Epidermal melanocyte (primary cell): ENCODE data around the gene KRTAP5-10.
"Not testable (repeated sequence)": the region's sequence is repeated elsewhere in the genome, so short reads cannot be mapped to it uniquely, and the experiment has no call there.

Experiments used
- DNase-seq: peaks from one replicate; pipeline ENCODE4 v3.0.0; 2011; ENCODE audit warnings: low spot score; ENCODE audit not compliant: insufficient read length

Gene KRTAP5-10

GRCh38 chr11:71572811-71573210 is 7.4 kb downstream of the KRTAP5-10 start:
- DNase-seq, result no peak

- no peak for DNase-seq
These were observed 9.1 kb downstream of the KRTAP5-10 start for GRCh38 chr11:71574418-71574817.

- no peak for DNase-seq
These were observed 10.5 kb downstream of the KRTAP5-10 start for GRCh38 chr11:71575723-71576424.

DNA sequence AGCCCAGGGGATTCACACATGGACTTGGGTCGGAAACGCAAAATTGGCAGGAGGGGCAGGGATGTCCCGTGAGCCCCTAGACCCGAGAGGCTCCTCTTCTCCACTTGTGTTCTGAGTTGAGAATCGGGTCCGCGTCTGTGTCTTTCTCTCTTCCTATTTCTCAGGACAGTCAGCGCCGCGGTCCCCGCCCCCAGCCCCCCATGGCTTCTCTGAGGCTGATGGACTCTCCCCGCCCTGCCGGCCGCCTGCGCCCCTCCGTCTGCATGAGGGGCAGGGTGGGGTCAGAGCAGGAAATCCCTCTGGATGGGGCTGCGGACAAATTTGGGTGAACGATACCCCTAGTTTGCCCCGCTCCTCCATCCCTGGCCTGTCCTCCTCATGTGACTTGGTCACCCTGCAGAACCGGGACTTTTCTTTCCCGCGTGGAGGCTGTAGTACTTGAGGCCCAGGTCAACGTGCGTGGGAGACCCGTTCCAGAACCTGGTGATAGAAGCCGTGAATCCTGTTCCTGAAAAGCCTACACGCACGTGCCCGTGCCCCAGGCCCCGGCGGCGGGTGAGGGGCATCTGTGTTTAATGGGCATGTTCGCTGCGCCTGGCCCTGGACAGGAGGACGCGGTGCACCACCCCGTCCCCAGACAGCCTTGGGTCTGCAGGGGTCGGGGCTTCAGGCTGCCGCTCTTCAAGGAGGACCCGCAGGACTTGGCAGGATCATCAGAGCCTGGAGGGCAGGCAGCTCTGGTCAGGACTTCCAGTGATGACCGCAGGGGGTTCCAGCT is 11.5 kb downstream of the KRTAP5-10 start:
- DNase-seq, result not testable (repeated sequence)

- DNase-seq, result no peak
These were observed 12.2 kb downstream of the KRTAP5-10 start for GRCh38 chr11:71577469-71578004.

- DNase-seq, result not testable (repeated sequence)
These were observed 14.2 kb downstream of the KRTAP5-10 start for GRCh38 chr11:71579513-71579912.

GRCh38 chr11:71580057-71581003 is 15.0 kb downstream of the KRTAP5-10 start:
- DNase-seq, result peak; percentile 53

- no peak for DNase-seq
These were observed 16.5 kb downstream of the KRTAP5-10 start for GRCh38 chr11:71581826-71582225.

DNA sequence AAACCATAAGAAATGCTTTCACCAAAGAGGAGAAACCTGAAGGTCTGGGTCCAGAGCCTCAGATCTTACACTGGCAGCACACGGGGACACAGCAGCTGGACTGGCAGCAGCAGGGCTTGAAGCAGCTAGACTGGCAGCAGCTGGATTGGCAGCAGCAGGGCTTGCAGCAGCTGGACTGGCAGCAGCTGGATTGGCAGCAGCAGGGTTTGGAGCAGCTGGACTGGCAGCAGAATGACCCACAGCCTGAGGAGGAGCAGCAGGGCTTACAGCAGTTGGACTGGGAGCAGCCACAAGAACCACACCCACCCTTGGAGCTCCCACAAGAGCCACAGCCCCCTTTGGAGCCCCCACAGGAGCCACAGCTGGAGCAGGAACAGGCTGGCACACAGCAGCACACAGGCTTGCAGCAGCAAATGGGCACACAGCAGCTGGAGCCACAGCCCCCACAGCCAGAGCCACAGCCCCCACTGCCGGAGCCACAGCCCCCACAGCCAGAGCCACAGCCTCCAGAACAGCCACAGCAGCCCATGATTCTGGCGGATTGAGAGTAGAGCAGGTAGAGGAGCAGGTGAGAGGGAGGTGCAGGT is 17.0 kb downstream of the KRTAP5-10 start, which contains the start of gene KRTAP5-11:
Gene KRTAP5-11 (minus strand): TSS at position 567 of the 587 bp plus-strand sequence. CDS start 38 bp downstream, at position 529.
- no peak for DNase-seq

GRCh38 chr11:71582969-71583368 is 17.6 kb downstream of the KRTAP5-10 start:
- DNase-seq, result not testable (repeated sequence)

- not testable (repeated sequence) for DNase-seq
These were observed 20.3 kb downstream of the KRTAP5-10 start for GRCh38 chr11:71585673-71586072.

GRCh38 chr11:71588314-71588713 is 23.0 kb downstream of the KRTAP5-10 start:
- DNase-seq, result not testable (repeated sequence)

- not testable (repeated sequence) for DNase-seq
These were observed 23.6 kb downstream of the KRTAP5-10 start for GRCh38 chr11:71588822-71589545.

GRCh38 chr11:71589546-71589920 is 24.2 kb downstream of the KRTAP5-10 start:
- not testable (repeated sequence) for DNase-seq

DNA sequence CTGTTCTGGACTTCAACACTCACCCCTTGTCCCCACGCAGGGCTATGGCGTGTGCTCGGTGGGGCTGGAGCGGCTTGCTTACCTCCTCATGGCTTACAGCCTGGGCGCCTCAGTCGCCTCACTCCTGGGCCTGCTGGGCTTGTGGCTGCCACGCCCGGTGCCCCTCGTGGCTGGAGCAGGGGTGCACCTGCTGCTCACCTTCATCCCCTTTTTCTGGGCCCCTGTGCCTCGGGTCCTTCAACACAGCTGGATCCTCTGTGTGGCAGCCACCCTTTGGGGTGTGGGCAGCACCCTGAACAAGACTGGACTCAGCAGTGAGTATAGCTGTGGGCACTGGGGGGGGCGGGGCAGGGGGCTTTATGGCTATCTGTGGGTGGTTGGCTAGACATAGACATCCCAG is 37.9 kb downstream of the KRTAP5-10 start:
- DNase-seq, result not testable (repeated sequence)

DNA sequence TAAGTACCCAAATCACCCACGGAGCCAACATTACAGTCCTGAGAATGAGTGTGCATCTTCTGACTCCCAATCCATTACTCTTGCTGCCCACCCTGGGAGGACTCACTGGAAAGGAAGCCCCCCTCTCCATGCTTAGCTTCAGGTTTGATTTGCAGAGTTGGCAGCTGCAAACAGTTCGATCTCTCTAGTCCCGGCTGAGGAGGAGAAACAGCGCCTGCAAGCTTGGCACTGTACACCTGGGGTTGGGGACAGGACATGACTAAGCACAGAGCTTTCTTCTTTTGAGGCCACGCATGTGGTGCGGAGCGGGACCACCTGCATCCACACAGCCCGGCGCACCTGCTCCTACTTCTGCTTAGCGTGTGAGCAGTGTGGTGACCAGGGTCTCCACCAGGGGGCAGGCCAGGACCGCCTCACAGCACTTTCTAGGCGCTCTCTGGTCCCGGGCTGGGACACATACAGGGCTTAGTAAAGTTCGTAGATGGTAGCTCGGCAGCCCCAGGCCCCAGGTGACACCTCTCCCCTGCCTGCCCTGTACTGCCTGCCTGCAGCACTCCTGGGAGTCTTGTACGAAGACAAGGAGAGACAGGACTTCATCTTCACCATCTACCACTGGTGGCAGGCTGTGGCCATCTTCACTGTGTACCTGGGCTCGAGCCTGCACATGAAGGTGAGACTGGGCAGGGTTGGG is 39.6 kb downstream of the KRTAP5-10 start:
- DNase-seq, result not testable (repeated sequence)

- DNase-seq, result not testable (repeated sequence)
These were observed 41.6 kb downstream of the KRTAP5-10 start for GRCh38 chr11:71606853-71607519.

DNA sequence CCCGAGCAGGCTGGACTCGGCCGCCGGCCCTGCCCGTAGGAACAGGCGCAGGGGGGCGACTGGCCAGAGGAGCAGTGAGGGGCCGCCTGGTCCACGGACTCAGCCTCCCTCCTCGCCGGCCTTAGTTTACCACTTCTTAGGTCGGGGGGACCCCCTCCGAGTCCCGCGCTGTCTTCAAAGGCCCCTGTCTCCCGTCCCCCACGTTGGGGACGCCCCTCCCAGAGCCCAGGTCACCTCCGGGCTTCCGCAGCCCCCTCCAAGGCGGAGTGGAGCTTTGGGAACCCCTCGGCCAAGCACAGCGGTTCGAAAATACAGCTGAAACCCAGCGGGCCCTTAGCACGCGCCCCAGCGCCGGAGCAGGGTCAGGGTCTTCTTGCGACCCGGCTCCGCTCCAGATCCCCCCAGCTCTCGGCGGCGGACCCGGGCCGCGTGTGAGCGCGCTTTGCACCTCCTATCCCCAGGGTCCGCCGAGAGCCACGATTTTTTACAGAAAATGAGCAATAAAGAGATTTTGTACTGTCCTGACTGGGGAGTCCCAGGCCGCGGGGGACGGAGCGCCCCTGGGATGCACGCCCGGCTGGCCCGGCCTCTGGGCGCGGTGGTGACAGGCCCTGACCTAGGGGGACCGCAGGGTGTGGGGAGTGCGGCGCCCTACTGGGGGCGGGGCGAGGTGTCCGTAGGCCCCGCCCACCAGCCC is 42.3 kb downstream of the KRTAP5-10 start:
- not testable (repeated sequence) for DNase-seq
